Cerebellar nuclear complex (tissue), 1 donor: ENCODE results near the gene PYGB.

ENCODE experiments used
- DNase-seq, 2 experiments: peaks; one replicate each; lab custom pipeline; 2025; lab: John Stamatoyannopoulos, UW

The PYGB gene

DNA sequence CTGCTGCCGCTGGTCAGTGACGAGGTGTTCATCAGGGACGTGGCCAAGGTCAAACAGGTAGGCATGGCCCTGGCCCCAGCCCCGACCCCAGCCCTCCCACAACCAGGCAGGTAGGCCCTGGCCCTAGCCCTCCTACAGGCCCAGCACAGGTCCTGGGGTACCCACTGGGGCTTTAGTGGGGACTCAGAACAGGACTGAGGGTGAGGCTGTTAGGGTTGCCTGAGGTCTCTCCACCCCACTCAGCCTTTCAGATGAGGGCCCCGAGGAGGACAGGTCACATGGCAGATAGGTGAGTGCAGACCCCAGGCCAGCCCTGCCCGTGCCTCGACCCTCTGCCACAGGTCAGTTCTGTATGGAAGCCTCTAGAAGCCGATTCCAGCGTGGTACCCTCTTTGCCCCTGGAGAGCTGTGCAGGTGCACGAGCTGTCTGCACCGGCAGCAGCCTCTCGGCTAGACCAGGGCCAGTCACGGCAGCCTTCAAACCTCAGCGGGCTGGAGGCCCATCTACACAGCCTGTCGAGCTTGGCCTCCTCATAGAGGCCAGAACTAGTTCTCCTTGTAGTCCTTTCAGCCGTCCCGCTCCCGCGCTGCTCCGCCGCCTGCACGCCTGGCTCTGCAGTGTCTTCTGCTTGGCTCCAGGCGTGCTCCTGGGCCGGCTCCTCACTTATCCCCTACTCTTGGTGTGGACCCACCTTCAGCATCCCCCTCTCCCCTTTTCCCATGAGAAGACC lies 35.5 kb downstream of the PYGB start:
- no peak for DNase-seq

DNA sequence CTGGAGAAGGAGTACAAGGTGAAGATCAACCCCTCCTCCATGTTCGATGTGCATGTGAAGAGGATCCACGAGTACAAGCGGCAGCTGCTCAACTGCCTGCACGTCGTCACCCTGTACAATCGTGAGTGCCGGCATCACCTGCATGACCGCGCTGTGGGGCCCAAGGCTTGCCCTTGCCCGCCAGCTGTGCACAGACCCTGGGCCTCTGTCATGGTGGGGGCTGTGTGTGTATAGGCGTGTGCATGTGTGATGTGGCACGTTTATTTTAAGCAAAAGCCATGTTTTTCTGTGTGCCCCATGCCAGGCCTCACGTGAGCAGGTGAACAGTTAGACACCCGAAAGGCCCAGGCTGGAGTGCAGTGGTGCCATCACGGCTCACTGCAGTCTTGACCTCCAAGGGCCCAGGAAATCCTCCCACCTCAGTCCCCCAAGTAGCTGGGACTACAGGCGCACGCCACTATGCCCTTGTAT lies 36.3 kb downstream of the PYGB start:
- DNase-seq, result no peak

DNA sequence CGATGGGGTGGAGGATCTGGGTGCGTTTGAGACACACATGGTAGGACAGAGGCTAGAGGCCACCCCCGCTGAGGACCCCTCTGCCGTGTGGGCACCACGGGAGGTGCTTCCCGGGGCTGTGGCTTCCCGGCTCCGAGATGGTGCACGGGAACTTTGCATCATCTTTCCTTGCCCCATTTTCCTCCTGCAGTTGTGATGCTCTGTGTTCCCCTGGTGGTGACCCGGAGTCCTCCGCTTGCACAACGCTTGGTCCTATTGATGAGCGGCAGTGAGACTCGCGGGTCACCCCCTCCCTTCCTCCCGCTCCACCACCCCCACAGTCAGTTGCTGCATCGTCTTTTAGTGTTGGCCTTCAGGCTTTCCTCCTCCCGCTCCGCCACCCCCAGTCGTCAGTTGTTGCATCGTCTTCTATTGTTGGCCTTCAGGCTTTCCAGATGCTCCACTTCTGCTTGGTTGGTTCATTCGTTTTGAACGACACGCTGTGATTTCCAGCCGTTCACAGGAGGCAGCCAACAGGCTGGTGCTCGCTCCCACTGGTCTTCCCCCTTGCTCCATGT lies 37.3 kb downstream of the PYGB start:
- no peak for DNase-seq

DNA sequence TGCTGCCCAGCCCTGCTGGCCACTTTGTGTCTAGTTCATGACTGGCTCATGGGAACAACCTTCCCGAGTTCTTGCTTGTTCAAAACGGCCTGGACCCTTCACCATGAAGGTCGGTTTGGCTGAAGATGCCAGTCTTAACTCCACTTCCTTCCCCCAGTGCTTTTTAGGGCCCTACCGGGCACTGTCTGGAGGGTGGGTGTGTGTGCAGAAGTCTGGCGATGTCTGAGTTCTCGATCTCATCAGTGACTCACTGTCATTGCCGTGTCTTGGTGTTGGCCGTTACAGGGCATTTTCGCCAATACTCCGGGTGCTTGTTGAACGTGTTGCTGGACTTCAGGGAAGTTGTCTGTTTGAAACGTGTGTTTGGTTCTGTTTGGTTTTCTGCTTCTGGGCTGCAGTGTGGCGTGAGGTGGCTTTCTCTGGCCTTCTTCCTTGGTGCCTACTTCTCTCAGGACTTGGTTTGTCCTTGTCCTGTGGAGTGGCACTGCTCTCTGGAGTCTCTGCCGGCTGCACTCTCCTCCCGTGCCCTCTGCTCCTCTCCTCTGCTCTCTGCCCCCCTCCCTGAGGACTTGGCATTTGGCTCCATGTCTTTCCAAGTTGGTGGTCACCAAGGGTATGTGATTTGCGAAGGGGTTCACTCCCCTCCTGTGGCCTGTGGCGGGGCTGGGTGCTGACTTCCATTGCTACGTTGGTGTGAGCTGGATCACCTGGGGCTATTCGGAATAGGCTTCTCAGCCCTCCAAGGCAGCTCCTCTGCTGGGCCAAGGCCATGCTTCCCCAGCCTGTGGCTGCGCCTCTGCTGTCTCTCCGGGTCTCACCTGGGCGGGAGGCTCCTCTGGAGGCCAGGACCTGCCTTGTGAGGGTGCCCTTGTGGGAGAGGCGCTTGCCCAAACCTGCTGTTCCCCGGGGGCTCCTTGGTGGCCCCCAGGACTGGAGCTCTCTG lies 38.2 kb downstream of the PYGB start:
- DNase-seq, result no peak

DNA sequence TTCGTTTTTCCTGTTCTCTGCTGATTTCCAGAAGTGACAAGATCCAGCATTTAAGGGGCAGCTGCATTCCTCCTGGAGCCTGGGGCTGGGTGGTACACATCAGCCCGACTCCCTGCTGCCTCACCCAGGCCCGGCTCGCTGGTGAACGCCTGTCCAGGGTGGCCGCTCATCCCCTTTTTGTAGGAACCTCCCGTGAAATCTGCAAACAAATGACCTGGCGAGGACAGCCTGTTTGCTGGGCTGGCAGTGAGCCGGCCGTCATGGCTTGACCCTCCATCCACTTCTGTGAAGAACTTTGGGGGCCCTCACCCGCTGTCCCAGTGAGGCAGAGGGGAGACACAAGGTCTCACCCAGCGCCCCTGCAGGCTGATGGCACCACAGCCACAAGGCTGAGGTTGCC lies 39.0 kb downstream of the PYGB start:
- DNase-seq, result no peak

DNA sequence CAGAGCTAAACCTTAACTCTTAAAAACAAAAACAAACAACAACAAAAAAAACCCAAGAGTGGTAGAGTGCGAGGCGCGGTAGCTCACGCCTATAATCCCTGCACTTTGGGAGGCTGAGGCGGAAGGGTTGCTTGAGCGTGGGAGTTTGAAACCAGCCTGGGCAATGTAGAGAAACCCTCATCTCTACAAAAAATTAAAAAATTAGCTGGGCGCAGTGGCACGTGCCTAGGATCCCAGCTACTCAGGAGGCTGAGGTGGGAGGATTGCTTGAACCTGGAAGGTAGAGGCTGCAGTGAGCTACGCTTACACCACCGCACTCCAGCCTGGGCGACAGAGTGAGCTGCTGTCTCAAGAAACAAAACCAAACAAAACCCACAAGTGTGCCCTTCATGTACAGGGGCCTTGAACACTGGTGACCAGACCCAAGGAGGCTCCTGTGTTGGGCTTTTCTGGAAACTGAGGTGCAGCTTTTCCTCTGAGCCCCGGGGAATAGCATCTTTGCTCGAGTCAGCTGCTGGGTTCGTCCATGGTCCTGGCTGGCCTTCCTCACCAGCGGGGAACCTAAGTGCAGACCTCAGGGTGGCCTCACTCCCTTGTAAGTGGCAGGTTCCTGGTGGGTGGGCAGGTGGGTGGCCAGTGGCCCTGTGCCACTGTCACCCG lies 39.9 kb downstream of the PYGB start:
- DNase-seq, result no peak

DNA sequence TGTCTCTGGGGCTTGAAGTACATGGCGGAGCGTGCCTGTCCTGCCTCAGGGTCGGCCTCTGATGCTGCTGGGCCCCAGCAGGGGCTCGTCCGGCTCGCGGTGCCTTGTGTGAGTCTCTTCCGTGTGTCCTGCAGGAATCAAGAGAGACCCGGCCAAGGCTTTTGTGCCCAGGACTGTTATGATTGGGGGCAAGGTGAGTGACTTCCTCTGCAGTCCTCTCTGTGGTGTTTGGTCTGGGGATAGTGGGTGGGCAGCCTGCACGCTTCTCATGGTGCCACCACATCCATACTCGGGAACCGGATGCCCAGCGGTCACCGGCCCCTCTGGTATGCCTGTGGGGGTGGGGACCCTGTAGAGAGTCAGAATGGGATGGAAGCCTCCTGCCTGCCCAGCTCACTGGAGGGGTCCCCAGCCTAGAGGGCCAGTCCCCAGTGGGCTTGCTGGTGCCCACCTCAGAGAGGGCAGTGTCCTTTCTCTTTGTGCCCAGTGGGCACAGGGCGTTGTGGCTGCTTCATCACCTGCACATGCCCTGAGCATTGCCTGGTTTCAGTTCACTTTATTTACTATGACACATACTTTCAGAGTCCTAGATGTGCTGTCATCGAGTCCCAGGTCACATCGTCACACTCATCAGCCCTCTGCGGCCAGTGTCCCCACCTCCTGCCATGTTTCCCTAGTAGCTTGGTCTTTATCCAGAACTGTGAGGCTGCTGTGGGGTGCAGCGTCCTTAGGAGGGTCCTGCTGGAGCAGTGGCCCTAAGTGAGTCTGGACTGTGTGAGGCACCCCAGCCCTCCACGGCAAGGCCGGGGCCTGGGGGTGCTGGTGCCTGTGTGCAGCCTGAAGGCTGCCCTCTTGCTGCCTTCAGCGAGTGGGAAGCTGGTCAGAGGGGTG lies 40.7 kb downstream of the PYGB start:
- DNase-seq, result no peak

DNA sequence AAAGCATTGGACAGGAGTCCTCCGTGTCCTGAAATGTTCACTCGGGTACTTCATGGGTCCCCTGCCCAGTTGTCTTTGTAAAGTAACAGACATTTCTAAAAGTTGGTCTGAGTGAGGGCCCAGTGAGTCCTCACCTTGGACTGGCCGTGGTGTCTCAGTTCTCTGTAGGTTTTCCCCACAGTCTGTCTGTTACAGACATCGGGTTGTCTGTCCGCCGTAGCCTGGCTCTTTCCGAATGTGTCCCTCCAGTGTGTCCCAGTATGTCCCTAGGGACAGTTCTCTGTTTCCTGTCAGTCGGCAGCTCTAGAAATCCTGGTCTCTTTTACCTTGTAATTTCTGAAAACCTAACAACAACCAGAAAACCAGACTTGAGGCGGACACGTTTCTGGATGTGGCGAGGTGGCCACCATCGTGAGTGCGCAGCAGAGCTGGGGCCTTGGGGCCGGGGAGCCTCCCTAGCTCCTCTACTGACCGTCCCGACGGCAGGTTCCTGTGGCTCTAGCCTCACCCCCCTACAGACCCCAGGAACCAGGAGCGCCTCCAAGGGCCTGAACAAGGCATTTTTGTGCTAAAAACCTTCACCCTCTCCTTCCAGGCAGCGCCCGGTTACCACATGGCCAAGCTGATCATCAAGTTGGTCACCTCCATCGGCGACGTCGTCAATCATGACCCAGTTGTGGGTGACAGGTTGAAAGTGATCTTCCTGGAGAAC lies 42.2 kb downstream of the PYGB start:
- DNase-seq, result no peak

DNA sequence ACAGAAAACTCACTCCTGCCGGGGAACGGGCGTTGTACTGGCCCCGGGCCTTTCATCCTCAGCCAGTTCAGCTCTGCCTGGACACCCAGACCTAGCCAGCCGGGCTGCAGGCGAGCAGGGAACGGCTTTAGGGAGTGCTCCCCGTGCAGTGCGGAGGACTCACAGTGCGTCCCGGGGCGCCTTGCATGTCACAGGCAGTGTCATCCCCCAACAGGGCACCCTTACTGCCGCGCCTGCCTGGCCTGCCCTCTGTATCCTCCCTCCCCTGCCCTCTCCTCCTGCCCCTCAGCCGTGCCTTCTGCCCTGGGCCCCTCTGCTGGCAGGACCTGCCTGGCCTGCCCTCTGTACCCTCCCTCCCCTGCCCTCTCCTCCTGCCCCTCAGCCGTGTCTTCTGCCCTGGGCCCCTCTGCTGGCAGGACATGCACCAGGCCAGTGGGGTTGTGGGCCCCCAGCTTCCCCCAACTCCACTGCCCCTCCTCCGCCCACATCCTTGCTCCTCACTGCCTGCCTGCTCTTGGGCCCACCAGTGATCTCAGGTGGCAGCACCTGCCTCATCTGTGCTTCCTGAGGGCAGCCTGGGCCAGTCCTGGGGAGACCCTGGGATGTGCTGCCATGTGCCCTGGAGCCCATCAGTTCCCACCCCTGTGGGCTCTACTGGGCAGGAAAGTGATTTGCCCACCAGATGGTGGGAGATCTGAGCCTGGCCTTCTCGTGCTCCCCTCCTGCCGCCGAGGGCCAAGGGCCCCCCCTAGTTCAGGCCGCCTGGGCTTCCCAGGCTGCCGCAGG lies 43.0 kb downstream of the PYGB start:
- no peak for DNase-seq

DNA sequence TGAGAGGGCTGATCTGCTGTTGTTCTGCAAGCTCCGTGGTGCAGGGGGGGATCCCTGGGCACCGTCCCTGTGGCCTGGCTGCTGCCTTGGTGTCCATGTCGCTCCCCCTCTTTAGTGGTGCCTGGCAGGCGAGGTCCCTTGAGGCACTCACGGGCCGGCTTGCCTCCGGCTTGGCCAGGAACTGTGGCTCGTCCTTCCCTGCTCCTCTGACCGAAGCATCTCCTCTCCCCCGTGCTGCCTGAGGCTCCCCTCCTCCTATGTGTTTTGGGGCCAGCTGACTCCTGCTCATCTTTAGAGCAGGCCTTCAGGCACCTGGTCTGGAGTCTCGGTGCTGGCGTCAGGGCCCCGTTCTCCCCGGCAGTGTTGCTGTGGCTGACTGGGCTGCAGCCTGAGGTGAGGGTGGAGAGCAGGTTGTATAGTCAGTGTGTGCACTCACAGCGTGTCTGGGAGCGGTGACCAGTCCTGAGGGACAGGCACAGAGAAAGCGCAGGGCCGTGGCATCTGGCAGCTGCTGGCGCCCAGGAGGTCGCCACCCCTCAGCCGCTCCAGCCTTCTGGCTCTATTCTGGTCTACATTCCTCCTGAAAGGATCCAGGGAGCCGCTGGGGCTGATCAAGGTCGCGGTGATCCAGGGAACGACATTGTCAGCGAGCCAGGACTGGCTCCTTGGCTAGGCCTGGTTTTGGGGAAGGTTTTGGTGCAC lies 43.7 kb downstream of the PYGB start:
- DNase-seq, result peak in 1 of 2 experiments; percentile 20

DNA sequence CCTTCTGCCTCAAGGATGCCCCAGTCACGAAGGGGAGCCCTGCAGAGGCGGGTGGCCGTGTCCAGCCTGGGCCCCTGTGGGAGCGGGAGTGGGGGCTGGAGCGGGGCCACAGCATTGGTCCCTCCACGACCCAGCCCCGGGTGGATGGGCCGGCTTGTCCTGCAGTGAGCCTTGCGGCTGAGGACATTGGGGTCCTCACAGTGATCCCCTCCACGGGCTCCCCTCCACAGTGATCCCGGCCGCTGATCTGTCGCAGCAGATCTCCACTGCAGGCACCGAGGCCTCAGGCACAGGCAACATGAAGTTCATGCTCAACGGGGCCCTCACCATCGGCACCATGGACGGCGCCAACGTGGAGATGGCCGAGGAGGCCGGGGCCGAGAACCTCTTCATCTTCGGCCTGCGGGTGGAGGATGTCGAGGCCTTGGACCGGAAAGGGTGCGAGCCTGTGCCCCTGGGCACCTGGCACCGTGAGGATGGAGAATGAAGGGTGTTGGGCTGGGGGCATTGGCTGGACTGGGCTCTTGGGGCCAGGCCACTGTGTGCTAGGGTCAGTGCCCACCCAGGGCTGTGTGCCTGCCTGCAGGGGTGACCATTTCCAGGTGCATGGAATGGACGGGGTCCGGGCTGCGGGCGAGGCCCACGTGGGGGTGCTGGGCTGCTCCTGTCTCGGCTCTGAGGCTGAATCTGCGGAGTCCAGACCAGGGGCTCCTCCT lies 44.4 kb downstream of the PYGB start:
- no peak for DNase-seq

DNA sequence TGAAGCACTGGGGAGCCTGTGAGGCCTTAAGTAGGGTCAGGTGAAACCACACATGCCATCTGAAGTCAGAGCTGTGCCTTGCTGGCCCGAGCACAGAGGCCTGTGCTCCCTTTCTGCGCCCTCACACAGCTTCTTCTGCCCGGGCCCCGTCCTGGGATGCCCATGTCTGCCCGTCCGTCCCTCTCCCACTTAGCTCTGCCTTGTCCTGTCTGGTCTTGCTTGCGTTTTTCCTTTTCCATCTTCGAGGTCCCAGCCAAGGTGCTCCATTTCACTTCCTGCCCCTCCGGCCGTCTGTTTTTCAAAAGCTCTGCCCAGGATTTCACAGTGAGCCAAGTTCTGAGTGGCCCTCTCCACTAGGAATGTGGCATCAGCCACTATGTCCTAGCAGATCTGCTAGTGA lies 45.6 kb downstream of the PYGB start:
- DNase-seq, result no peak

DNA sequence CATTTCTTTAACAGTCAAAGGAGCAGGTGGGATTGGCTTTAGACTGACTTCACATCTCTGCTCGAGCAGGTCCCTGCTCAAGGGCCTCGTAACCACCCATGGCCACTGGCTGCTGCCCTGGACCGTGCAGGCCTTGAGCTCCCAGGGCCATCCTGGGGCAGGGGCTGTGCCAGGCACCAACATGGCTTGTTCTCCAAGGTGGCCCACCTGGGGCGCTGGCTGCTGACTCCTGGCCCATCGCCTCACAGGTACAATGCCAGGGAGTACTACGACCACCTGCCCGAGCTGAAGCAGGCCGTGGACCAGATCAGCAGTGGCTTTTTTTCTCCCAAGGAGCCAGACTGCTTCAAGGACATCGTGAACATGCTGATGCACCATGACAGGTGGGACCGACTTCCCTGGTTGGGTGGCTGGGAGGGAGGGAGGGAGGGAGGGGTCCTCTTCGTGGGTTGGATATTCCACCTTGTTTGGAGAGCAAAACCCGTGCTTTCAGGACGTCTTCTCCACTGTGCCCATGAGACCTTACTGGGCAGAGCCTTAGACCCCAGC lies 46.1 kb downstream of the PYGB start:
- no peak for DNase-seq

DNA sequence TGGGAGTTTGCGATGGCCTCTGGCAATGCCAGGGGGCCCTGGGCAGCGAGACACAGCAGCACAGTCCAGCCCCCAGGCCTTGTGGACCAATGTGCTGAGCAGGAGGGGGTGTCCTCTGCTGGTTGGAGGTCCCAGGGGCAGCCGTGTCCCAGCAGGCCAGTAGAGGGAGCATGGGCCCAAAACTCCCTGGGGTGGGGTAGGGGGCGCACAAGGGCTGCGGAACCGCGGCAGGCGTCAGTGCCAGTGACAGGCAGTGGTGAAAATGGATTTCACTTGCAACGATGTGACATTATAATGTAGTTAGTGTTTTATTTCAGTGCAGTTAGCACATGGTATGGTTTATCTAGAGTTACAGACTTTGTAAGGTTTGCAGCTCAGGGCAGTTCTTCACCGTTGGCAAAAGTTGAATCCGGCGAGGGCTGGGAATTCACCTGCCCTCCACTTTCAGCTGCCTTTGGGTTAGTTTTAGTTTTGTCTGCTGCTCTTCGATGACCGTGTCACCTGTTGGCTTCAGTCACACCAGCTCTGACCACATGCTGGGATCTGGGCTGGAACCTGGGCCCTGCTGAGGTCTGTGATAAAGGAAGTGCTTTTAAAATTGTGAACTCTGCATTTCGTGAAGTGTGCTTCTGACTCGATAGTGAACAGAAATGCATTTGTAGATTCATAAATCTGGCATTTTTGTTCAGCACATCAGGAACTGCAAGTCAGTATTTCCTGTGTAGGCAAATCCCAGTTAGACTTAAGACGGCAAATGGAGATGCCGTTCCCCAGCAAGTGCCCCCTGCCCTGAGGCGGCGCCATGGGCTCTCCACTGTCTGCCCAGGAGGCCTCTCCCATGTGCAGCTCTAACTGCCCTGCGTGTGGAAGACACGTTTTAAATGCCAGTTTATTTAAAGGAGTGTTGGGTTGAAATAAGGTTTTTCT lies 46.8 kb downstream of the PYGB start:
- no peak for DNase-seq

DNA sequence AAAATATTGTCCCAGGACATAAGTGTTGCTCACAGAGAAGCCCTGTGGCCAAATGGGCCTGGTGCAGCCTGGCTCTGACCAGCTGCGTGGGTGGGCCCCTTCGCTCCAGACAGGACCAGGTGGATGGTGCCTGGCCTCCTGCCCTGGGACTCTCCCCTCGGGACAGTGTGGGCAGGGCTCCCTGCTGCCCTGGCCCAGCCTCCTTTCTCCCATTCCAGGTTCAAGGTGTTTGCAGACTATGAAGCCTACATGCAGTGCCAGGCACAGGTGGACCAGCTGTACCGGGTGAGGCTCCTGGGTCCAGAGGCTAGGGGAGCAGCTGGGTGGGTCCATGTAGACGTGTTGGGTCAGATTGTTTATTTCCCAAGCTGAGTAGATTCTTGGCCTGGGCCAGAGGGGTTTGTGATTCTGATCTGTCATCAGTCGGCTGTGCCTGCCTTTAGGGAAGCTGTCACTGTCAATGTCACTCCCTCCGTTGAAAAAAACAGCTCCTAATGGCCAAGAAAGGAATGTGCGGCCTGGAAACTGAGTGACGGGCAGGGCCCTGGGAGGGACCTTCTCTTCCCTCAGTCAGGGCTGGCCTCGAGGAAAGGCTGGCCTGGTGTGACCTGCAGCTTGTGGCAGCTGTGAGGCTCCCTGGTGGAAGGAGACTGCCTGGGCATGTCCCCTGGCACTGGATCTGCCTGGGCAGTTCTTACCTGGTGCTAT lies 47.7 kb downstream of the PYGB start:
- DNase-seq, result no peak
